Fibroblast of the conjunctiva (primary cell): Measurements from ENCODE around the gene OAS1.
"Not testable (repeated sequence)": the region's sequence is repeated elsewhere in the genome, so short reads cannot be mapped to it uniquely, and the experiment has no call there.

ENCODE experiments used
- DNase-seq: peaks from one replicate; pipeline ENCODE4 v3.0.0-alpha.2; 2010; ENCODE audit warnings: low read depth

OAS1 gene

GRCh38 chr12:112937741-112938719 is 31.3 kb downstream of the OAS1 start, which contains the start of gene OAS3:
Gene OAS3, plus strand, starts transcription at chr12:112938474. Its CDS starts 57 bp downstream, at chr12:112938531.
- peak; percentile 57 for DNase-seq

- DNase-seq: no peak
These were observed 32.0 kb downstream of the OAS1 start for GRCh38 chr12:112938751-112939150.

GRCh38 chr12:112939761-112940381 is 33.1 kb downstream of the OAS1 start:
- DNase-seq: no peak

DNA sequence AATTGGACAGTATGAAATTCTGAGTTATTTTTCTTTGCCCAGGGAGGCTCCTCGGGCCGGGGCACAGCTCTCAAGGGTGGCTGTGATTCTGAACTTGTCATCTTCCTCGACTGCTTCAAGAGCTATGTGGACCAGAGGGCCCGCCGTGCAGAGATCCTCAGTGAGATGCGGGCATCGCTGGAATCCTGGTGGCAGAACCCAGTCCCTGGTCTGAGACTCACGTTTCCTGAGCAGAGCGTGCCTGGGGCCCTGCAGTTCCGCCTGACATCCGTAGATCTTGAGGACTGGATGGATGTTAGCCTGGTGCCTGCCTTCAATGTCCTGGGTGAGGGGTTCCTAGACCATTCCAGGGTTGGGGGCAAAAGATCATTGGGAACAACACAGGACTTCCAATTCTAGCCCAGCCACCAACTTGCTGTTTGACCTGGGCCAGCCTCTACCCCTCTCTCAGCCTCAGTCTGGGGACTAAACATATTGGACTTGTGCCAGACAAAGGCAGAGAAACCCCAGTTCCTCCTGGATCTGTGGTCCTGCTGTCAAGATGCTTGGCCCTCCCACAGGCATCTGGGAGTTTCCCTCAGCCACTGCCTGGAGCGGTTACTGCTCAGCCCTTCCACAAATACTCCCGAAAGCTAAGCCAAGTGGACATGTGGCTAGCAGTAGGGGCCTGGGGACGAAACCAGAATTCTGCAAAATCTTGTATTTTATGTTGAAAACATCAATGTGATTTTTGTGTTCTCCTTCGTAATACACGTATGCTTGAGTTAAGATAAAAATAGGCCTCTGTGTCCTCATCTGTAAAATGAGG is 35.0 kb downstream of the OAS1 start:
- DNase-seq: no peak

DNA sequence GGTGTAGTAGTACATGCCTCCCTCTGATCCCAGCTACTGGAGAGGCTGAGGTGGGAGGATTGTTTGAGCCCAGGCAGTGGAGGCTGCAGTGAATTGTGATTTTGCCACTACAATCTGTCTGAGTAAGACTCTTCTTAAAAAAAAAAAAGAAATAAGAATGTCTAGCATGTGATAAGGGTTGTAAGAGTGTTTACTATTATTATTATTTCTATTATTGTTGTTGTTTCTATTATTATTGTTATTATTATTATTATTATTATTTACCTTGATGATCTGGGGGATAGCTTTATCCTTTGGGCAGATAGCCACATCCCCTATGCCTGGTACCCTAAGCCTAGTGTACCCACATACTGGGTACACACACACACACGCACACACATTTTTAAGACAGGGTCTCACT is 35.8 kb downstream of the OAS1 start:
- DNase-seq: no peak

GRCh38 chr12:112944024-112944690 is 37.4 kb downstream of the OAS1 start:
- no peak for DNase-seq

GRCh38 chr12:112945515-112945914 is 38.8 kb downstream of the OAS1 start:
- DNase-seq: no peak

- no peak for DNase-seq
These were observed 39.7 kb downstream of the OAS1 start for GRCh38 chr12:112946236-112947000.

DNA sequence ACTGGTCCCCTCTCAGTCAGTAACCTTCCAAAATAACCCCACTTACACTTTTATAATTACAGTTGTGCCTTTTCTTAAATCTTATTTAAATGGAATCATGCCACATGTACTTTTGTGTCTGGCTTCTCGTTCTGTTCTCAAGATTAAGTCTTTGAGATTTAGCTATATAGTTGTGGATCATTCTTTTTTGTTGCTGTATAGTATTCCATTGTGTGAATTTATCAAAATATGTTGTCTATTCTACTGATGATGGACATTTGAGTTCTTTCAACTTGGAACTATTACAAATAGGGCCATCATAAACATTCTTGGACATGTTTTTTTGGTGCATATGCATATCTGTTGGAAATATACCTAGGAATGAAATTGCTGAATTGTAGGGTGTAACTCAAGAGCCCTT is 40.6 kb downstream of the OAS1 start:
- DNase-seq: no peak

DNA sequence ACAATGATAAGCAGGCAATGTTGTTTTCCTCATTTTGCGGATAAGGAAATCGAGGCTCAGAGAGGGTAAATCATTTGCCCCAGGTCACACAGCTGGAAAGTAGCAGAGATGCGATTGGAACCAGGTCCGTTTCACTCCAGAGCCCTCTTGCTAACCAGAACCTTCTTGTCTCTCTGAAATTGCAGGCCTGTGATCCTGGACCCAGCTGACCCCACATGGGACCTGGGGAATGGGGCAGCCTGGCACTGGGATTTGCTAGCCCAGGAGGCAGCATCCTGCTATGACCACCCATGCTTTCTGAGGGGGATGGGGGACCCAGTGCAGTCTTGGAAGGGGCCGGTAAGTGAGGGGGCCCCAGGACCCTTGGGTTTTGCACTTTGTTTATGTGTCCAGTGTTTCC is 41.0 kb downstream of the OAS1 start:
- DNase-seq: no peak

DNA sequence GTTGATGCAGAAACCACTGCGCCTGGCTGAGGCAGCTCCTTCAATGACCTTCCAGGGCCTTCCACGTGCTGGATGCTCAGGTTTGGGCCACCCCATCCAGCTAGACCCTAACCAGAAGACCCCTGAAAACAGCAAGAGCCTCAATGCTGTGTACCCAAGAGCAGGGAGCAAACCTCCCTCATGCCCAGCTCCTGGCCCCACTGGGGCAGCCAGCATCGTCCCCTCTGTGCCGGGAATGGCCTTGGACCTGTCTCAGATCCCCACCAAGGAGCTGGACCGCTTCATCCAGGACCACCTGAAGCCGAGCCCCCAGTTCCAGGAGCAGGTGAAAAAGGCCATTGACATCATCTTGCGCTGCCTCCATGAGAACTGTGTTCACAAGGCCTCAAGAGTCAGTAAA is 42.0 kb downstream of the OAS1 start:
- DNase-seq: no peak

DNA sequence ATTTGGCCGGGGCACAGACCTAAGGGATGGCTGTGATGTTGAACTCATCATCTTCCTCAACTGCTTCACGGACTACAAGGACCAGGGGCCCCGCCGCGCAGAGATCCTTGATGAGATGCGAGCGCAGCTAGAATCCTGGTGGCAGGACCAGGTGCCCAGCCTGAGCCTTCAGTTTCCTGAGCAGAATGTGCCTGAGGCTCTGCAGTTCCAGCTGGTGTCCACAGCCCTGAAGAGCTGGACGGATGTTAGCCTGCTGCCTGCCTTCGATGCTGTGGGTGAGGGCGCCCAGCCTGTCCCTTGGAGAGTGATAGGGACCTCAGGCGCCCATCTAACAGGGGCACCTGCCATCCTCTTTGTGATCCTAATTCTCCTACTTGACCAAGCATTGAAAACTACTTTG is 43.9 kb downstream of the OAS1 start:
- DNase-seq: no peak

DNA sequence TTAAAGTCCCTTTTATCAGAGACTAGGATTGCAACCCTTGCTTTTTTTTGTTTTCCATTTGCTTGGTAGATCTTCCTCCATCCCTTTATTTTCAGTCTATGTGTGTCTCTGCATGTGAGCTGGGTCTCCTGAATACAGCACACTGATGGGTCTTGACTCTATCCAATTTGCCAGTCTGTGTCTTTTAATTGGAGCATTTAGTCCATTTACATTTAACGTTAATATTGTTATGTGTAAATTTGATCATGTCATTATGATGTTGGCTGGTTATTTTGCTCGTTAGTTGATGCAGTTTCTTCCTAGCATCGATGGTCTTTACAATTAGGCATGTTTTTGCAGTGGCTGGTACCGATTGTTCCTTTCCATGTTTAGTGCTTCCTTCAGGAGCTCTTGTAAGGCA is 50.4 kb downstream of the OAS1 start:
- not testable (repeated sequence) for DNase-seq

DNA sequence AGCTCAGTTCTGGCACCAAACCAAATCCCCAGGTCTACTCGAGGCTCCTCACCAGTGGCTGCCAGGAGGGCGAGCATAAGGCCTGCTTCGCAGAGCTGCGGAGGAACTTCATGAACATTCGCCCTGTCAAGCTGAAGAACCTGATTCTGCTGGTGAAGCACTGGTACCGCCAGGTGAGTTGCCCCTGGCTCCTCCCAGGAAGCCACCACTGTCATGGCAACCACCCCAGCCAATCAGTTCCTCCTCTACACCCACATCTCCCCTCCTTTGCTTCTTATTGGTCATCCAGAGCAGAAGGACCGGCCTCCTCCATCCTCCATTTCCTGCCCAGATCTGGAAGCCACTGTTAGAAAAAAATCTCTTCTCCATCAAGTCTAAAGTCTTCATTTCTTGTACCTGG is 54.3 kb downstream of the OAS1 start:
- DNase-seq: no peak

- no peak for DNase-seq
These were observed 54.8 kb downstream of the OAS1 start for GRCh38 chr12:112961536-112961935.

- no peak for DNase-seq
These were observed 55.8 kb downstream of the OAS1 start for GRCh38 chr12:112962561-112962960.

DNA sequence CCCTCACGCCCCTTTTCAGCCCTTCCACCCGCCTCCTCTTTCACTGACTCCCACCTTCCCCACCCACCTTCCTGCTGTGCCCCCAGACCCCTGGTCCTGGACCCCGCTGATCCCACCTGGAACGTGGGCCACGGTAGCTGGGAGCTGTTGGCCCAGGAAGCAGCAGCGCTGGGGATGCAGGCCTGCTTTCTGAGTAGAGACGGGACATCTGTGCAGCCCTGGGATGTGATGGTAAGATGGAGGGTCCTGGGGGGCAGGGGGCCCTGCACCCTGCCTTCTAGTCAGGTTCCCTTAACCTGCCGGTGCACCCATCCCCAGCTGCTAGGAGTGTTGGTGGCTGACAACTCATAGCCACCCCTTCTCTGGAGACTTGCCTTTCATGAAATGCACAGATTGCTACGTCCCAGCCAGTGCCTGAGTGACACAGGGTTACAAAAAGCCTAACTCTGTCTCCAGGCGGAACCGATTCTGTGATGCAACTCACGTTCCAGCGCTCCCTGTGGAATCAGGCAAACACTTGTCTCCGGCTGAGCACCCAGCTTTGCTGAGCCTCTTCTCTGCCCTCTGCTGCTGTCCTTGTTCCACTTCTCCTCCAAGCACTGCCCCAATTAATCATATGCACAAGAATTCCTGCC is 56.6 kb downstream of the OAS1 start:
- DNase-seq: no peak

GRCh38 chr12:112964067-112964670 is 57.4 kb downstream of the OAS1 start:
- DNase-seq: no peak

DNA sequence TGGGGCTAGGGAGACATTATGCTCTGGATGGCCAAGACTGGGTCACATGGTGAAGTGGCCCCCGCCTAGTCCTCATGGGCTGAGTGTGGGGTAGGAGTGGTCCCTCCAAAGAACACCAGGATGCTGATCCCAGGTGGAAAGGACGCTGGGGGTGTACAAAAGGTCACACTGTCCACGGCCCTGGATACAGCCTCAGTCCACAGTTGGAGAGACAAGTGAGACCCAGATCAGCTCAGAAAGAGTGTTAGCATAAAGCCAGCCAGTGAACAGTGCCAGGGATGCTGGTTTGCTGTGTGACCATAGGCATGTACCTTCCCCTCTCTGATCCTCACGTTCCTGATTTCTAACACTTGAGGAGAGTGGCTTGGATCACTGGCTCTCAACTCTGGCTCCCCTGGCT is 58.2 kb downstream of the OAS1 start:
- DNase-seq: no peak

- DNase-seq: no peak
These were observed 58.9 kb downstream of the OAS1 start for GRCh38 chr12:112965643-112966042.
